CD4-positive, alpha-beta T cell treated with Interleukin-2 at 100 ng/mL for 4 hours (primary cell): ENCODE measurements around the gene ZNF878.

ENCODE experiments used
- DNase-seq: peaks from one replicate; pipeline ENCODE4 v3.0.0-alpha.2; 2020; ENCODE audit warnings: low spot score

The ZNF878 gene

DNA sequence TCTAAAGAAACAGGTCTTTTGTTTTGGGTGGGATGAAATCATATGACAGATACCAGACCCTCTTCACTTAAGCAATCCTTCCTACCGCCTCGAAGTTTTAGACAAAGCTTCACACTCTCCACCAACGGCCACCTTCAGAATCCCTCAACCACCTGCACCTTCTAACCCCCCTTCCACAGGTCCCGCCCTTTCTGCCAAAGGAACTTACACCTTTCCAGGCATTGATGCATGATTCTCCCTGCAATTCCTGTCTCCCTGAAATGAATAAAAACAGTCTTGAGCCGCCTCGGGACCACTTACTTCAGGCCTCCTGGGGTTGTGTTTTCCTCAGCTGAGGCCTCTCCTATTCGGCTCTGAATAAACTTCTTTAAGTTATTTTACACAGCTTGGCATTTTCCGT is 18.1 kb downstream of the ZNF878 start:
- DNase-seq, result no peak

GRCh38 chr19:12034198-12034597 is 18.6 kb downstream of the ZNF878 start:
- no peak for DNase-seq

GRCh38 chr19:12015753-12016116 is 37.0 kb downstream of the ZNF878 start:
- DNase-seq, result no peak

GRCh38 chr19:12015015-12015752 is 37.6 kb downstream of the ZNF878 start:
- no peak for DNase-seq

DNA sequence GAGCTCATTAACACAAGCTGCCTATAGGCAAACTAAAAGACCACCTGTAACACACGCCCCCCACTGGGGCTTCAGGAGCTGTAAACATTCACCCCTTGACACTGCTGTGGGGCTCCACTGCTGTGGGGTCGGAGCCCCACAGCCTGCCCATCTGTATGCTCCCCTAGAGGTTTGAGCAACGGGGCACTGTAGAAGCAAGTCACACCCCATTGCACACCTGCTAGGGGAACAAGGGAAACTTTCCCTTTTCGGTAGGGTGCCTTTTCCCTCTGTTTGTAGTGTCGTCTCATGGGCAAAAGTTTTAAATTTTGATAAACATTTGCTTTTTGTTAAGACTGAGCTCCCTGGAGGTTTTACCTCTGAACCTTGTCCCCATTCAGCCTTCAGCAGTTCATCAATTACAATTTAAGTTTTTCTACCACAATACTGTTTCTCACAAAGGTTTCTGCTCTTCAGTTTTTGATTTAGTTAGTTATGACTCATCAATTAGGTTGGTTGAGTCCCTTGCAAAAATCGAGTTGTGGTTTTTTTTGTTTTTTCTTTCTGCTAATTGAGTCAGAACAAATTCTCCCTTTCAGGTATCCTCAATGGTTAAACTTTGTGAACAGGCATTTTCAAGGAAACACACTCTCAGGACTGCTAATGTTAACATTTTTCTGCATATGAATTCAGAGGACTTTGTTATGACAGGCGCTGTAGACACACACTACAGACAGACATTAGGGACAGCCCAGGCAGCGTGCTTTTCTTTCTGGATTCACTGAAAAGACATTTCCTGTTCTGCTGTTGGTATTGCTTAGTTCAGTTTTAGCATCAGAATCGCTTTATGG is 52.4 kb downstream of the ZNF878 start:
- peak; percentile 27 for DNase-seq

- DNase-seq, result no peak
Measured at GRCh38 chr19:11995174-11995573, 57.6 kb downstream of the ZNF878 start.
